GM12878 (cell line): ENCODE measurements around the gene ALG12. TPM values are rescaled to one million over a fixed set of nuclear protein-coding genes. Genes with fewer than 3 reads are reported as not detected.

ENCODE experiments used
- ATAC-seq: fragments of 200-7000 bp; cut with Tn5 transposase; 3 replicates; pipeline ENCODE4 v1.9.1; 2020; ENCODE audit warnings: mild to moderate bottlenecking, moderate library complexity
- BruUV-seq: library from RNA; stranded (reverse); fragments of 400-500 nt; replicated peaks from 2 replicates; lab custom pipeline; 2021; lab: Mats Ljungman, UMichigan
- CTCF ChIA-PET: fragments of 300-600 bp; sonication (Branson Sonifier 250); formaldehyde crosslinking; extraction: SDS; loops from one replicate; lab custom pipeline; 2021; ENCODE audit warnings: inconsistent platforms; lab: Yijun Ruan, JAX
- POLR2A ChIA-PET: fragments of 350-600 bp; formaldehyde crosslinking; extraction: SDS; loops from one replicate; lab custom pipeline; 2021; ENCODE audit warnings: inconsistent platforms; lab: Charles Lee
- RAD21 ChIA-PET: fragments of 300-600 bp; sonication (Branson Sonifier 250); formaldehyde crosslinking; loops from one replicate; lab custom pipeline; 2023; ENCODE audit warnings: antibody characterized with exemption; ENCODE audit not compliant: unreplicated experiment; lab: Charles Lee
- SMC1A ChIA-PET: fragments of 300-600 bp; sonication (Branson Sonifier 250); formaldehyde crosslinking; loops from one replicate; lab custom pipeline; 2023; ENCODE audit not compliant: unreplicated experiment, uncharacterized antibody; lab: Charles Lee
- DNase-seq: peaks from one replicate; pipeline ENCODE4 v3.0.0-alpha.2; 2011; ENCODE audit warnings: low read depth, low spot score
- FAIRE-seq: peaks from 3 replicates; lab custom pipeline; 2011; peaks lifted over from hg19 to GRCh38; lab: Jason Lieb, UNC
- H2AFZ ChIP-seq: 2 replicates; pipeline ENCODE4 v1.6.0; 2011; ENCODE audit warnings: low read depth, low read length, control low read depth; ENCODE audit not compliant: control insufficient read depth
- H3K27ac ChIP-seq: 2 replicates; pipeline ENCODE4 v1.5.1; 2011; ENCODE audit warnings: control low read depth; ENCODE audit not compliant: control insufficient read depth, insufficient read depth
- H3K27me3 ChIP-seq, 2 experiments: replicated peaks in 1 of 2; 2 replicates each; pipeline versions ENCODE4 v1.6.0 to v1.6.1; 2011; ENCODE audit warnings: low read length in 1 of 2; ENCODE audit not compliant: control insufficient read depth in 2 of 2, insufficient read depth in 2 of 2
- H3K36me3 ChIP-seq, 2 experiments: 2 replicates each; pipeline ENCODE4 v1.5.1; 2011; ENCODE audit warnings: low read length in 1 of 2; ENCODE audit not compliant: control insufficient read depth in 2 of 2, insufficient read depth in 2 of 2
- H3K4me1 ChIP-seq: 2 replicates; pipeline ENCODE4 v1.6.1; 2011; ENCODE audit warnings: mild to moderate bottlenecking, low read length, moderate library complexity, mixed read lengths; ENCODE audit not compliant: control insufficient read depth, insufficient read depth
- H3K4me2 ChIP-seq: 2 replicates; pipeline ENCODE4 v1.6.0; 2011; ENCODE audit warnings: control low read depth; ENCODE audit not compliant: control insufficient read depth, insufficient read depth
- H3K4me3 ChIP-seq: fragments of 200-600 bp; sonication (generic); 2 replicates; pipeline ENCODE4 v1.5.1; 2016
- H3K79me2 ChIP-seq: 2 replicates; pipeline ENCODE4 v1.6.0; 2011; ENCODE audit warnings: low read length; ENCODE audit not compliant: control insufficient read depth, insufficient read depth
- H3K9ac ChIP-seq: 2 replicates; pipeline ENCODE4 v1.8.0; 2011; ENCODE audit warnings: low read length, control low read depth, mixed read lengths; ENCODE audit not compliant: control insufficient read depth, insufficient read depth
- H3K9me3 ChIP-seq: replicated peaks from 3 replicates; pipeline ENCODE4 v1.5.1; 2011; ENCODE audit warnings: mild to moderate bottlenecking, low read length; ENCODE audit not compliant: control insufficient read depth, insufficient read depth
- H4K20me1 ChIP-seq: 2 replicates; pipeline ENCODE4 v1.6.0; 2011; ENCODE audit not compliant: control insufficient read depth, insufficient read depth
- EED ChIP-seq: sonication (generic); IDR thresholded peaks from 2 replicates; pipeline ENCODE4 v1.6.1; 2016; ENCODE audit warnings: antibody characterized with exemption, low read depth
- STAT1 ChIP-seq: fragments of 450-650 bp; conservative IDR thresholded peaks from 2 replicates; pipeline ENCODE4 v1.6.1; 2014; ENCODE audit warnings: antibody characterized with exemption, mild to moderate bottlenecking
- ZNF207 ChIP-seq: fragments of 450-650 bp; IDR thresholded peaks from 2 replicates; pipeline ENCODE4 v1.6.1; 2014; ENCODE audit warnings: antibody characterized with exemption, mild to moderate bottlenecking, borderline replicate concordance
- WGBS: methylation state at CpG from one replicate; pipeline ENCODE4 v1.1.6; 2016; ENCODE audit warnings: low lambda C conversion rate; ENCODE audit not compliant: insufficient replicate concordance, insufficient coverage; ENCODE audit errors: missing lambda C conversion rate; 5-methylcytosine and 5-hydroxymethylcytosine counted together
- in situ Hi-C: fragments of 300-500 bp; cut with MboI; formaldehyde crosslinking; loops from 9 replicates; pipeline ENCODE4 v1.14.3; 2018; ENCODE audit warnings: mixed read lengths
- intact Hi-C: fragments of 100-400 bp; cut with micrococcal nuclease; formaldehyde crosslinking; loops from one replicate; pipeline ENCODE4 v1.14.2; 2022; ENCODE audit not compliant: unreplicated experiment
- polyA plus RNA-seq, 11 experiments: library from polyadenylated mRNA; depleted of rRNA in 4 of 11; unstranded in 6 of 11; stranded (reverse) in 5 of 11; fragments of >200 nt; fragmentation: Nextera tagmentation in 4 of 11; fragmentation: Illumina TruSeq in 1 of 11; extraction: Ambion mirVana in 4 of 11; extraction: Trizol in 1 of 11; gene quantifications; 1 replicate in 1 of 11; 2 replicates in 10 of 11; pipeline versions ENCODE4 v1.2.1 to v1.2.3, GENCODE V29; 2011 to 2016; ENCODE audit warnings: inconsistent platforms in 2 of 11, missing spikeins in 2 of 11, low read depth in 1 of 11
- total RNA-seq, 4 experiments: library from RNA; depleted of rRNA in 3 of 4; stranded (reverse); fragments of >200 nt in 3 of 4; fragmentation: Illumina TruSeq in 1 of 4; extraction: Trizol in 1 of 4; gene quantifications; 2 replicates each; pipeline versions ENCODE4 v1.2.1 to v1.2.3, GENCODE V29; 2013 to 2021

The ALG12 gene
- total and polyA plus RNA-seq, 10 of the 15 experiments (the other 5 are each of a cell fraction or from before 2014, with no cell fraction given), result 0.22 to 23.4 (median 6.6) TPM

DNA sequence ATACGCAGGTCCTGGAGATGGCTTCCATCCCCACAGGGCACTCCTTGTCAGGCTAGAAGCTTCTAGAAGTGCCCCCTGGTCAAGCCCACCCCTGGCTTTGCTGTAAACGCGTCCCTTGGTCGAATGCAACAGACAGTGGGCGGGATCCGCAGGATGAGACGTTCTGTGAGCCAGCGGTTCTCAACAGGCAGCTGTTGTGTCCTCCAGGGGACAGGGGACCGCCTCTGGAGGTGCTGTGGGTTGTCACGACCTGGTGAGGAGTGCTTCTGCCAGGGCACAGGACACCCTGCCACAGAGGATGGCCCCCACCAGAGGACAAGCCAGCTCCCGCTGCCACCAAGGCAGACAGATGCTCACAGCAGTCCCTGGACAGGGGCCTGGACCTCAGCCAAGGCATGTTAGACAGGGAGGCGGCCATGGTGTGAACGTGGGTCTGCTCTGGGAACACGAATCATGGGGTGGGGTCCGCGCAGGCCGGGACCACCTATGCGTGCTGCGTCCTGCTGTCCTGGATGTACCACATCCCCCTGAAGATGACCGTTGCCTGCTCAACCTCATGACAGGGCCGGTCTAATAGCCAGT, 11.8 kb upstream of the ALG12 start:
- ATAC-seq, result peak; percentile 1; the same call in 2 of the 3 replicates
- 48% methylated on average over 21 of the region's 21 CpGs for WGBS
- no peak for DNase-seq
- Histone ChIP-seq H3K27ac (0 out of 2 replicates have a peak overlapping the region, but pooled peaks have one; percentile 8), H3K36me3 (peaks cover 0 to 2% of the 10 kb centered on the region in 2 experiments; a peak in 3 of 4 replicates), H3K9me3 (no peaks in the 10 kb centered on the region), H4K20me1 (no peaks in the 10 kb centered on the region), H3K79me2 (peaks cover 7% of the 10 kb centered on the region), H3K4me1 (peaks cover 63% of the 10 kb centered on the region), H2AFZ (peak overlapping the region; percentile 72), H3K4me3 (peak overlapping the region; percentile 28; the same call in 1 of the 2 replicates), H3K27me3 (no peaks in the 10 kb centered on the region), H3K9ac (no peak overlapping the region), H3K4me2 (peak overlapping the region; percentile 93)
- no TSS peak for BruUV-seq
- RAD21 ChIA-PET, result interaction anchor here (0.7 to 4.7 kb wide), 18 partner anchors 10 to 262 kb away, joined by 3 to 81 read pairs (median 5); no protein-coding TSS in a partner anchor
- CTCF ChIA-PET, result interaction anchor here (0.8 to 3.2 kb wide), 20 partner anchors 10 to 257 kb away, joined by 3 to 79 read pairs (median 6); partner anchors contain the start of gene IL17REL
- TF ChIP-seq STAT1 (0 out of 2 replicates have a peak, but pooled peaks have one; percentile 1), ZNF207 (0 out of 2 replicates have a peak, but pooled peaks have one; percentile 0), EED (no peak)
- POLR2A ChIA-PET, result interaction anchor here (1.2 kb wide), 1 partner anchor 100 kb away, joined by 4 read pairs; no protein-coding TSS in a partner anchor
- FAIRE-seq, result no peak
- intact Hi-C loops, result loop anchor here (2.0 to 10.0 kb wide), 3 partner anchors 41 to 265 kb away; no protein-coding TSS in a partner anchor
- in situ Hi-C loops, result loop anchor here (5.0 kb wide), 2 partner anchors 102 to 277 kb away; no protein-coding TSS in a partner anchor
- SMC1A ChIA-PET, result interaction anchor here (1.5 to 4.1 kb wide), 6 partner anchors 64 to 168 kb away, joined by 4 to 43 read pairs (median 8); no protein-coding TSS in a partner anchor
